Pancreas (tissue), 10 donors: Measurements from ENCODE around the gene EVC2. TPM values are rescaled to one million over a fixed set of nuclear protein-coding genes. Genes with fewer than 3 reads are reported as not detected.

Experiments
- ATAC-seq, 4 donors: fragments of 200-7000 bp; cut with Tn5 transposase; one replicate each; pipeline versions ENCODE4 v1.8.0 to v1.9.1; 2020; ENCODE audit warnings: mild to moderate bottlenecking in 4 of 4, moderate library complexity in 4 of 4
- DNase-seq, 6 donors: peaks; one replicate each; pipeline ENCODE4 v3.0.0-alpha.2; 2020
- FAIRE-seq: peaks from 2 replicates; lab custom pipeline; 2012; peaks lifted over from hg19 to GRCh38; lab: Jason Lieb, UNC
- H3K27ac ChIP-seq, 4 donors: fragments of 200-600 bp; sonication (generic); 1 replicate in 3 of 4; 2 replicates in 1 of 4; pipeline versions ENCODE4 v1.5.0 to v1.8.0; 2020
- H3K27me3 ChIP-seq, 4 donors: fragments of 200-600 bp; one replicate each; pipeline ENCODE4 v1.8.0; 2021
- H3K36me3 ChIP-seq, 3 donors: fragments of 200-600 bp; sonication (generic) in 1 of 3; one replicate each; pipeline versions ENCODE4 v1.5.0 to v1.8.0; 2020 to 2021
- H3K4me1 ChIP-seq, 3 donors: fragments of 200-600 bp; one replicate each; pipeline ENCODE4 v1.8.0; 2021
- H3K4me3 ChIP-seq, 4 donors: fragments of 200-600 bp; sonication (generic) in 2 of 4; one replicate each; pipeline versions ENCODE4 v1.5.0 to v1.8.0; 2020 to 2021
- H3K9me3 ChIP-seq, 4 donors: fragments of 200-600 bp; one replicate each; pipeline ENCODE4 v1.8.0; 2021
- CTCF ChIP-seq, 4 donors: fragments of 200-600 bp; sonication (generic) in 3 of 4; IDR thresholded peaks; one replicate each; pipeline versions ENCODE4 v1.5.0 to v1.8.0; 2021; ENCODE audit warnings: antibody characterized with exemption in 4 of 4
- WGBS, 2 donors: extraction: QIAGEN DNeasy Blood & Tissue Kit; methylation state at CpG; one replicate each; pipeline ENCODE4 v1.1.7; 2013; 5-methylcytosine and 5-hydroxymethylcytosine counted together
- intact Hi-C, 3 donors: fragments of 100-400 bp; cut with DNase I; formaldehyde crosslinking; loops; one replicate each; pipeline versions ENCODE4 v1.11.1 to v1.14.2; 2022
- polyA plus RNA-seq, 2 donors: library from polyadenylated mRNA; stranded (reverse); fragments of 200-250 nt; gene quantifications; one replicate each; pipeline ENCODE4 v1.2.3, GENCODE V29; 2013
- total RNA-seq, 6 donors: library from RNA; stranded (reverse); fragmentation: NEBNext Ultra II Directional in 4 of 6; extraction: Animal tissue kit (Norgen Biotek cat#: 25700) in 4 of 6; gene quantifications; one replicate each; pipeline versions ENCODE4 v1.2.1 to v1.2.4, GENCODE V29; 2021 to 2023
- donor health status: healthy with polysubstance abuse.
- donor health status: DM: no; HTN: no; CAD: no; lungs with moderate emphysema.
- donor health status: DM: no; HTN: no; CAD: no.
- donor health status: control.
- donor health status: control.
- donor health status: Bipolar disorder and iron deficiency.
- donor health status: DM: yes; HTN: yes; CAD: no.
- donor health status: DM: no; HTN: no; CAD: no.
- donor health status: DM: no; HTN: no; CAD: no.
- donor health status: DM: yes; HTN: yes; CAD: no.

The EVC2 gene
- total and polyA plus RNA-seq, 8 donors: 1.2 to 4.2 (median 1.9) TPM

GRCh38 chr4:5713861-5714260 lies 5.5 kb upstream of the EVC2 start:
- no peak for ATAC-seq
- no peaks in the 10 kb centered on the region for H3K4me1 ChIP-seq
- no peak overlapping the region for H3K4me3 ChIP-seq
- no peaks in the 10 kb centered on the region for H3K9me3 ChIP-seq
- no peaks in the 10 kb centered on the region for H3K36me3 ChIP-seq
- intact Hi-C loops: no loop called here
- H3K27me3 ChIP-seq: no peaks in the 10 kb centered on the region
- WGBS, 2 donors: 83 to 91% methylated on average over 6 of the region's 6 CpGs
- TF ChIP-seq CTCF (IDR thresholded peaks at IDR 0.05): no peak
- H3K27ac ChIP-seq: no peak overlapping the region
- no peak for DNase-seq
- no peak for FAIRE-seq

- 91 to 93% methylated on average over 3 of the region's 3 CpGs for whole genome bisulfite sequencing, 2 donors
- FAIRE-seq (no peak), ATAC-seq (no peak), DNase-seq (no peak)
- H3K9me3 ChIP-seq: no peaks in the 10 kb centered on the region
- H3K36me3 ChIP-seq: no peaks in the 10 kb centered on the region
- intact Hi-C loops: no loop called here
- H3K4me3 ChIP-seq: no peak overlapping the region
- no peaks in the 10 kb centered on the region for H3K27me3 ChIP-seq
- no peaks in the 10 kb centered on the region for H3K4me1 ChIP-seq
- TF ChIP-seq CTCF (IDR thresholded peaks at IDR 0.05): no peak
- H3K27ac ChIP-seq: no peak overlapping the region
These were observed 4.6 kb upstream of the EVC2 start for GRCh38 chr4:5712931-5713330.

- no peaks in the 10 kb centered on the region for H3K9me3 ChIP-seq
- H3K4me1 ChIP-seq: peaks cover 0 to 1% (median 0%) of the 10 kb centered on the region in 3 donors
- FAIRE-seq (no peak), DNase-seq (no peak), ATAC-seq (no peak)
- peak overlapping the region in 1 of 4 donors; percentile 51 for H3K4me3 ChIP-seq
- WGBS, 2 donors: 95 to 98% methylated on average over 7 of the region's 7 CpGs
- no peaks in the 10 kb centered on the region for H3K36me3 ChIP-seq
- intact Hi-C loops: no loop called here
- no peak for TF ChIP-seq CTCF (IDR thresholded peaks at IDR 0.05)
- H3K27me3 ChIP-seq: no peaks in the 10 kb centered on the region
- no peak overlapping the region for H3K27ac ChIP-seq
These were observed 4.2 kb upstream of the EVC2 start for GRCh38 chr4:5712517-5712916.

- Histone ChIP-seq H3K9me3 (no peaks in the 10 kb centered on the region), H3K36me3 (no peaks in the 10 kb centered on the region), H3K4me3 (peak overlapping the region; percentile 20 to 55 (median 40)), H3K27ac (peak overlapping the region in 1 of 4 donors; percentile 39), H3K27me3 (no peaks in the 10 kb centered on the region), H3K4me1 (peaks cover 0 to 7% (median 0%) of the 10 kb centered on the region in 3 donors)
- 14 to 21% methylated on average over 28 to 52 of the region's 52 CpGs for WGBS, 2 donors
- TF ChIP-seq CTCF (IDR thresholded peaks at IDR 0.05): no peak
- peak in 3 of 4 donors; percentile 6 to 29 (median 6) for ATAC-seq
- intact Hi-C loops: no loop called here
- DNase-seq: peak in 3 of 6 donors; percentile 30 to 45 (median 41)
- no peak for FAIRE-seq
These were observed 3.3 kb upstream of the EVC2 start for GRCh38 chr4:5711479-5712184.

- DNase-seq (peak; percentile 72 to 90 (median 80)), ATAC-seq (peak; percentile 74 to 90 (median 86)), FAIRE-seq (no peak)
- TF ChIP-seq CTCF (IDR thresholded peaks at IDR 0.05): no peak
- Histone ChIP-seq H3K4me3 (peak within 1 kb of the TSS; percentile 29 to 55 (median 41)), H3K27ac (peak within 1 kb of the TSS in 2 of 4 donors; percentile 33 to 57), H3K9me3 (no peaks in the 10 kb centered on the region), H3K36me3 (no peaks in the 10 kb centered on the region), H3K4me1 (peaks cover 0 to 7% (median 0%) of the 10 kb centered on the region in 3 donors), H3K27me3 (no peaks in the 10 kb centered on the region)
- intact Hi-C loops: no loop called here
- 0 to 1% methylated on average over 11 to 49 of the region's 49 CpGs for WGBS, 2 donors
These were observed 2.7 kb upstream of the EVC2 start, which contains the start of gene EVC for GRCh38 chr4:5710961-5711478. TSS of gene EVC (plus strand) at chr4:5711201. CDS start at chr4:5711381, 180 bp downstream.
